GM12865 (cell line): ENCODE measurements around the gene GALNT18.
A peak's percentile ranks its signal among the peaks of the same experiment; 100 is the strongest.

Experiments used
- DNase-seq: peaks from one replicate; pipeline ENCODE4 v3.0.0; 2010; ENCODE audit warnings: low read depth
- H3K4me3 ChIP-seq: 2 replicates; pipeline ENCODE4 v1.5.1; 2011; ENCODE audit warnings: mild to moderate bottlenecking, low read depth, low read length, control low read depth
- TF ChIP-seq, protein P1 (sequence below): IDR thresholded peaks from 2 replicates; pipeline ENCODE4 v1.5.1; 2011; ENCODE audit warnings: low read length, control low read depth, low read depth, inconsistent platforms; ENCODE audit not compliant: insufficient read depth; ENCODE audit errors: missing control alignments

Gene GALNT18

GRCh38 chr11:11231763-11232162 is 390.0 kb downstream of the GALNT18 start:
- DNase-seq = no peak
- no peak overlapping the region for H3K4me3 ChIP-seq
- TF ChIP-seq, protein P1, sequence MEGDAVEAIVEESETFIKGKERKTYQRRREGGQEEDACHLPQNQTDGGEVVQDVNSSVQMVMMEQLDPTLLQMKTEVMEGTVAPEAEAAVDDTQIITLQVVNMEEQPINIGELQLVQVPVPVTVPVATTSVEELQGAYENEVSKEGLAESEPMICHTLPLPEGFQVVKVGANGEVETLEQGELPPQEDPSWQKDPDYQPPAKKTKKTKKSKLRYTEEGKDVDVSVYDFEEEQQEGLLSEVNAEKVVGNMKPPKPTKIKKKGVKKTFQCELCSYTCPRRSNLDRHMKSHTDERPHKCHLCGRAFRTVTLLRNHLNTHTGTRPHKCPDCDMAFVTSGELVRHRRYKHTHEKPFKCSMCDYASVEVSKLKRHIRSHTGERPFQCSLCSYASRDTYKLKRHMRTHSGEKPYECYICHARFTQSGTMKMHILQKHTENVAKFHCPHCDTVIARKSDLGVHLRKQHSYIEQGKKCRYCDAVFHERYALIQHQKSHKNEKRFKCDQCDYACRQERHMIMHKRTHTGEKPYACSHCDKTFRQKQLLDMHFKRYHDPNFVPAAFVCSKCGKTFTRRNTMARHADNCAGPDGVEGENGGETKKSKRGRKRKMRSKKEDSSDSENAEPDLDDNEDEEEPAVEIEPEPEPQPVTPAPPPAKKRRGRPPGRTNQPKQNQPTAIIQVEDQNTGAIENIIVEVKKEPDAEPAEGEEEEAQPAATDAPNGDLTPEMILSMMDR = no peak

DNA sequence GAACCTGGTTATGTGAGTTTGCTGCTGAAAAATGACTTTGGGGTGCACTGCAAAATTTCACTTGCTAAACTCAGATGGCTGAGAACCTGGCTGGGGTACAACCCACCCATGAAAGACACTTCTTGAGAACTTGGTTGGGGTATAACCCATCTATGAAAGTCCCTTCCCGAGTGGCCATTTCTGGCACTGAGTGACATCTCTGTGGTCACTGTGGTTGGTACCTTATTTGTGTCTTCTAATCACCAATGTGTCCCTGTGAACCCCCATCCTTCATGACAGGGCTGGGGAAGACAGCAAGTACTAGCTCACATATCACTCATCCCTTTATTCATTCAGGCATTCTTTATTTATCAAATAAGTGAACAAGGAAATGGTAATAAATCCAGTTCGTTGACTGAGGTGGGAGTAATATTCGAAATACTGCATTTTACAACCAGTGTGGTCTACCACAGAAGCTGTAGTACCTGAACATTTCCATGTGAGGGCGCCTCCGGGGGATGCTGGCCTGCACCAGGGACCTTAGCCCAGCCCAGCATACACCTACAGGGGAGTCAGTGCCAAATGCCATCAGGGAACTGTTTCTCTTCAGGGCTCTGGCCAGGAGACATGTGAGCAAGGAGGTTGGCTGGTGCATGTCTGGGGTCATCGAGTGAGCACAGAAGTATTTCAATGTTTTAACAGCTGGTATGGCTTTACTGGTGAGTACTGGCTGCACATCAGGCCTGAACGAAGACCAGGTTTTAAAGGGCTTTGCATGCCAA is 390.8 kb downstream of the GALNT18 start:
- H3K4me3 ChIP-seq = no peak overlapping the region
- peak; percentile 57 for DNase-seq
- TF ChIP-seq, protein P1 = peak; percentile 56

GRCh38 chr11:11230087-11230486 is 391.7 kb downstream of the GALNT18 start:
- TF ChIP-seq, protein P1 = no peak
- H3K4me3 ChIP-seq = no peak overlapping the region
- no peak for DNase-seq

- TF ChIP-seq, protein P1 = no peak
- no peak for DNase-seq
- no peak overlapping the region for H3K4me3 ChIP-seq
These were observed 392.2 kb downstream of the GALNT18 start for GRCh38 chr11:11229647-11230046.

DNA sequence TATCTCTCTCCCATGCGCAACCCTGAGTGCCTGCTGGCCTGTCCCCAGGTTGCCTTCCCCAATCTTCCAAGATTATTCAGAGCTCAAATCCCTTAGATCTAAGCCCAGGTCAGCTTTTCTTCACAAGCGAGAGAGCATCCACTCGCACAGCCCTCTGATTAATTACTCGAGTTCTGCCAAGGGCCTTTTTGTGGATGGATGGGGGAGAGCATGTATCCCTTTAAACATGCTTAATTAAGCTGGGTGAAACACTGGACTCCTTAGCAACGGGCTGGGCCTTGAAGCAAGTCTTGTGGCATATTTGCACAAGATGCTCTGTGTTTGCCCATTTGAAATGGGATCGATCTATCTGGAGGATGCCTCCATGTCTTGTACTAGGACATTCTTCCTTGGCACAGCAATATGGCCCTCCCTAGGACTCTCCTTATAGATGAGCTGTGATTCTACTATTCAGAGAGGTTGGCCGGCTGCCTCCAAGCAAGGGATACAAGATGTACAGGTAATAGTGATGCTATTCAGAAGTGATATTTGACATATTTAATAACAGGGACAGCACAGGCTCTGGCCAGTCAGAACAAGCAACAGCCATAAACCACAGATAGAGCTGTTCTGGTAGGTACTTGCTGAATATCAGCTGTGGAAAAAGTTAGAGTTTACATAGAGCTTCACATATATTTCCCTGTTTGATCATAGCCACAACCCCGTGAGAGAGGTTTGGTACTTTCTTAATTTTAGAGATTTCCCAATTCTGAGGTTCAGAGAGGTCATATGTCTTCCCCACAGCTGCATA is 394.3 kb downstream of the GALNT18 start:
- no peak overlapping the region for H3K4me3 ChIP-seq
- DNase-seq = no peak
- TF ChIP-seq, protein P1 = no peak
